GM19043 (cell line): Measurements from ENCODE around the gene SLC9A7.

Experiments
- ATAC-seq: cut with Tn5 transposase; IDR thresholded peaks from one replicate; pipeline ENCODE4 v1.9.1; 2021; ENCODE audit warnings: low read depth; ENCODE audit not compliant: unreplicated experiment

SLC9A7 gene

GRCh38 chrX:46618947-46619346 lies 140.0 kb downstream of the SLC9A7 start:
- ATAC-seq, result no peak

- ATAC-seq, result no peak
Observed at GRCh38 chrX:46617906-46618305, 141.0 kb downstream of the SLC9A7 start.

- ATAC-seq, result no peak
Observed at GRCh38 chrX:46611658-46612362, 147.1 kb downstream of the SLC9A7 start.

- no peak for ATAC-seq
Observed at GRCh38 chrX:46610070-46610658, 148.8 kb downstream of the SLC9A7 start.

- ATAC-seq, result no peak
Observed at GRCh38 chrX:46607916-46608315, 151.0 kb downstream of the SLC9A7 start.

- no peak for ATAC-seq
Observed at GRCh38 chrX:46602468-46603102, 156.3 kb downstream of the SLC9A7 start.

- no peak for ATAC-seq
Observed at GRCh38 chrX:46601283-46601682, 157.6 kb downstream of the SLC9A7 start.

- ATAC-seq, result no peak
Observed at GRCh38 chrX:46599051-46599560, 159.8 kb downstream of the SLC9A7 start.

GRCh38 chrX:46597771-46598170 lies 161.1 kb downstream of the SLC9A7 start:
- no peak for ATAC-seq

GRCh38 chrX:46597208-46597607 lies 161.7 kb downstream of the SLC9A7 start:
- no peak for ATAC-seq

- ATAC-seq, result no peak
Observed at GRCh38 chrX:46595084-46595483, 163.8 kb downstream of the SLC9A7 start.

GRCh38 chrX:46589977-46590723 lies 168.8 kb downstream of the SLC9A7 start:
- ATAC-seq, result no peak

GRCh38 chrX:46588263-46588662 lies 170.7 kb downstream of the SLC9A7 start:
- no peak for ATAC-seq

GRCh38 chrX:46587753-46588171 lies 171.2 kb downstream of the SLC9A7 start:
- ATAC-seq, result no peak

- ATAC-seq, result no peak
Observed at GRCh38 chrX:46587158-46587557, 171.8 kb downstream of the SLC9A7 start.

GRCh38 chrX:46584736-46585135 lies 174.2 kb downstream of the SLC9A7 start:
- ATAC-seq, result no peak

GRCh38 chrX:46582966-46583365 lies 176.0 kb downstream of the SLC9A7 start:
- ATAC-seq, result no peak

GRCh38 chrX:46582325-46582724 lies 176.6 kb downstream of the SLC9A7 start:
- ATAC-seq, result no peak

- ATAC-seq, result no peak
Observed at GRCh38 chrX:46580613-46581012, 178.3 kb downstream of the SLC9A7 start.

GRCh38 chrX:46579250-46579649 lies 179.7 kb downstream of the SLC9A7 start:
- no peak for ATAC-seq
